Subcutaneous adipose tissue (tissue), 4 donors: ENCODE results near the gene ABHD17C. TPM values are rescaled to one million over a fixed set of nuclear protein-coding genes. Genes with fewer than 3 reads are reported as not detected.

Source experiments
- total RNA-seq, 4 donors: library from RNA; depleted of rRNA; stranded (reverse); fragments of >200 nt; gene quantifications; one replicate each; pipeline ENCODE4 v1.1.0, GENCODE V29; 2016
- TF ChIP-seq, protein P1 (sequence below): fragments of 450-650 bp; IDR thresholded peaks from one replicate; pipeline ENCODE4 v1.5.1; 2016; ENCODE audit warnings: low read depth, mild to moderate bottlenecking, control low read depth, antibody characterized with exemption, moderate library complexity

Gene ABHD17C
- total RNA-seq, 4 donors from 2014 or later: 0.57 to 2.8 (median 1.7) TPM

DNA sequence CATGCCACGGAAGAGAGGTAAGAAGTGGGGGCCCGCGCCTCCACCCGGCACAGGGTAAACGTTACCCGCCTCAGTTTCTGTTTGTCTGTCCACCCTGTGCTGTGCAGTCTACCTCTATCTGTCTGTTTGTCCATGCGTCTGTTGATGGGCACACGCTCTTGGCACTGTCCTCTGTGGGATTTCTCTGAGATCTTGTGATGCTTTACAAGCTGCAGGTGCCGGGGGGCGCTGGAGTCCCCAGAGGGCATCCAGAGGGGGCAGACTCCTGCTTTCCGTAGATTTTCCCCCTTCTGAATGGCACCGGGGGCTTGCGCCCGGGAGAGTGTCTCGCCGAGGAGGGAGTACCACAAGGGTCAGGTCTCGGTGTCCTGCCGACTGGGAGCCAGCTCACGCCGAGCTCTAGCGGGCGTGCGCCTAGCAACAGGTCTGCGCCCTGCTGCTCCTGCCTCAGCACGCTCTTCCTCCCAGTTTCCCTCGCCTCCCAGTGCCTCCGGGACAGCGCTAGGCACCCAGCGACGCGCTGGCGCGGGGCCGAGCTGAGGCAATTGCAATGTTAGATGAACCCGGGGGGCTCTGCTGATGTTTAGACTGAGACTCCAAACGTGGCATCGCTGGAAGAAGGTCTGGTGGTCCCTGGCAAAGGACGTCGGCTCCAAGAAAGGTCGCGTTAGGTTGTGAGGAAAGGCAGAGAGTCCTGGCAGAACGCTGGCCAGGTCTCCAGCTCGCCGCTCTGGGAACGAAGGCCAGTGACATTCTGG lies 84.7 kb downstream of the ABHD17C start:
- TF ChIP-seq, protein P1, sequence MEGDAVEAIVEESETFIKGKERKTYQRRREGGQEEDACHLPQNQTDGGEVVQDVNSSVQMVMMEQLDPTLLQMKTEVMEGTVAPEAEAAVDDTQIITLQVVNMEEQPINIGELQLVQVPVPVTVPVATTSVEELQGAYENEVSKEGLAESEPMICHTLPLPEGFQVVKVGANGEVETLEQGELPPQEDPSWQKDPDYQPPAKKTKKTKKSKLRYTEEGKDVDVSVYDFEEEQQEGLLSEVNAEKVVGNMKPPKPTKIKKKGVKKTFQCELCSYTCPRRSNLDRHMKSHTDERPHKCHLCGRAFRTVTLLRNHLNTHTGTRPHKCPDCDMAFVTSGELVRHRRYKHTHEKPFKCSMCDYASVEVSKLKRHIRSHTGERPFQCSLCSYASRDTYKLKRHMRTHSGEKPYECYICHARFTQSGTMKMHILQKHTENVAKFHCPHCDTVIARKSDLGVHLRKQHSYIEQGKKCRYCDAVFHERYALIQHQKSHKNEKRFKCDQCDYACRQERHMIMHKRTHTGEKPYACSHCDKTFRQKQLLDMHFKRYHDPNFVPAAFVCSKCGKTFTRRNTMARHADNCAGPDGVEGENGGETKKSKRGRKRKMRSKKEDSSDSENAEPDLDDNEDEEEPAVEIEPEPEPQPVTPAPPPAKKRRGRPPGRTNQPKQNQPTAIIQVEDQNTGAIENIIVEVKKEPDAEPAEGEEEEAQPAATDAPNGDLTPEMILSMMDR: no peak

- TF ChIP-seq, protein P1: no peak
Measured at GRCh38 chr15:80780416-80781221, 85.5 kb downstream of the ABHD17C start.

DNA sequence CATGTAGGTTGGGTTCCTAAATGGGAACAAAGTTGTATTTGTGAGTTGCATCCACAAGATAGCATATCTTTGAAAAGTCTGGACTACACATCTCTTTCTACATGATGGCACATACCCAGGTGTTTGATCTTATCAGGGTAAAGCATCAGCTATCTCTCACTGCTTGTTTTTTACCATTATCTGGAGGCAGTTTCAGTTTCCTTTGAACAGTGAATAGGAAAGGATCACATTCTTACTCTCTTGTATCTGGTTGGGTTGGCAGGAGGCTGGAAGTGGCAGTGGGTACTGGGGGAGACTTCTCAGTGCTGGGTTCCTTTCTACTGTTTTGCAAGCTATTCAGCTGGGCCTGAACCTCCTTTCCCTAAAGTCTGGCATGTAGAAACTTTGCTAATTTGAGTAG lies 88.2 kb downstream of the ABHD17C start:
- TF ChIP-seq, protein P1: no peak

DNA sequence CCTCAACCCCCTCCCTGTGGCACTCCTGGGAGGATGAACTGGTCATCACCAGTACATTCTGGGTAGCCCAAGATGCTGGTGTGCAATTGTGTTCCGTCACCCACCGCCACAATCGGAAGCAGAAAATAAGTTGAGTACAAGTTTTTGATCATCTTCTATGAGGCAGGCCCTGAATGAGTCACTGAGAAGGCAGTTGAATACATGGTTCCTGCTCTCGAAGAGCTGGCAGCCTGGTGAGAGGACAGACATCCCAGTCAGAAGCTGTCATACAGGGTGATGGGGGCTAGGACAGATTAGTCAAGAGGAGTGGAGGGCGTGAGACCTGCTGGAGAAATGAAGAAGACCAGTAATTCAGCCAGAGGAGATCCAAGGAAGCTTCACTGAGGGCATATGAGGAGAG lies 90.2 kb downstream of the ABHD17C start:
- TF ChIP-seq, protein P1: no peak

GRCh38 chr15:80785811-80786354 lies 90.8 kb downstream of the ABHD17C start:
- TF ChIP-seq, protein P1: no peak

DNA sequence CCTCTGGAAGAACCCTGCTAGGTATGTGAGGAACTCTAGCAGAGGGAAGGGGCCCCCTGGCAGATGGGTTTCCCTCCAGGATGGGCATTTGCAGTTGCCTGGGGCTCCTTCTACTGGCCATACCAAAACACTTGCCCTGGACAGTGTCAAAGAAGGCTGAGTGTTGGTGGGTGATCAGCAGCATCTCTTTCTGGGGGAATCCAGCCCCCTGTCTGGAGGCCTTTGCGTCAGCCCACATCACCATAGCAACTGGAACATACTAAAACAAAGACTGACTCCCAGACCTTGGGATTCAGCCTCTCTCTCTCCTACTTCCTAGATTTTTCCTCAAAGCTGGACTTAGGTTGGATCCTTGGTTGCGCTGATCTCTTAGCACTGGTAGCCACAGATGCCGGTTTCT lies 92.2 kb downstream of the ABHD17C start:
- TF ChIP-seq, protein P1: no peak

- TF ChIP-seq, protein P1: no peak
Measured at GRCh38 chr15:80788536-80788935, 93.4 kb downstream of the ABHD17C start.
